ENCODE results near the gene ZC2HC1B. TPM values are rescaled to one million over a fixed set of nuclear protein-coding genes. Genes with fewer than 3 reads are reported as not detected.

Gene ZC2HC1B
- total RNA-seq, 4 donors from 2014 or later, result not detected

DNA sequence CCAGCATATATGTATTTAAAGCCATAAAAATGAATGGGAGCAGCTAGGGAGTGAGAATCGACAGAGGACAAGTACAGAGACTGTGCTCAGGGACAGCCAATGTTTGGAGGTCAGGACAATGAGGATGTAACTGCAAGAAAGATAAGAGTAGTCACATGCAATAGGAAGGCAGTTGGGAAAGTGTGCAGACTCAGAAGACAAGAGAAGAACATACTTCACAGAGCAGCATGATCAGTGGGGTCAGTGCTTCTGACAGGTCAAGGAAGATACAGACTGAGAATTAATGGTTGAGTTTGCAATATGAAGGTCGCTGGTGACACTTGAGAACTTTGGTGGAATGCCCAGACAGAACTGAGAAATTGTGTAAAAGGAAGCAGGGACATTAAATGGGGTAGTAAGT is 118.7 kb downstream of the ZC2HC1B start:
- no peak for DNase-seq
- 64 to 65% methylated on average over 2 of the region's 2 CpGs for WGBS, 2 donors (ENCODE audit: low coverage in 1 of 2)
- no peaks in the 10 kb centered on the region for H3K27me3 ChIP-seq
- TF ChIP-seq POLR2A (IDR thresholded peaks at IDR 0.05) (no peak), POLR2AphosphoS5 (IDR thresholded peaks at IDR 0.05) (no peak), EP300 (IDR thresholded peaks at IDR 0.05; ENCODE audit: low read depth) (no peak)
- TF ChIP-seq, protein P1, sequence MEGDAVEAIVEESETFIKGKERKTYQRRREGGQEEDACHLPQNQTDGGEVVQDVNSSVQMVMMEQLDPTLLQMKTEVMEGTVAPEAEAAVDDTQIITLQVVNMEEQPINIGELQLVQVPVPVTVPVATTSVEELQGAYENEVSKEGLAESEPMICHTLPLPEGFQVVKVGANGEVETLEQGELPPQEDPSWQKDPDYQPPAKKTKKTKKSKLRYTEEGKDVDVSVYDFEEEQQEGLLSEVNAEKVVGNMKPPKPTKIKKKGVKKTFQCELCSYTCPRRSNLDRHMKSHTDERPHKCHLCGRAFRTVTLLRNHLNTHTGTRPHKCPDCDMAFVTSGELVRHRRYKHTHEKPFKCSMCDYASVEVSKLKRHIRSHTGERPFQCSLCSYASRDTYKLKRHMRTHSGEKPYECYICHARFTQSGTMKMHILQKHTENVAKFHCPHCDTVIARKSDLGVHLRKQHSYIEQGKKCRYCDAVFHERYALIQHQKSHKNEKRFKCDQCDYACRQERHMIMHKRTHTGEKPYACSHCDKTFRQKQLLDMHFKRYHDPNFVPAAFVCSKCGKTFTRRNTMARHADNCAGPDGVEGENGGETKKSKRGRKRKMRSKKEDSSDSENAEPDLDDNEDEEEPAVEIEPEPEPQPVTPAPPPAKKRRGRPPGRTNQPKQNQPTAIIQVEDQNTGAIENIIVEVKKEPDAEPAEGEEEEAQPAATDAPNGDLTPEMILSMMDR (IDR thresholded peaks at IDR 0.05), result no peak
- intact Hi-C loops (cut with DNase I; ENCODE audit: low total_unique reads) (no loop called here), in situ Hi-C loops (cut with MboI; ENCODE audit: low pct_ligation_motif_present in 1 of 4, low pct_unique_long_range_greater_than_20kb in 1 of 4, low sequenced_read_pairs in 3 of 4) (no loop called here)
- H3K4me3 ChIP-seq, result no peak overlapping the region
- H3K4me1 ChIP-seq, result peaks cover 0 to 3% (median 2%) of the 10 kb centered on the region in 4 donors
- H3K9me3 ChIP-seq, result no peaks in the 10 kb centered on the region
- no peak overlapping the region for H3K27ac ChIP-seq
- no peaks in the 10 kb centered on the region for H3K36me3 ChIP-seq

DNA sequence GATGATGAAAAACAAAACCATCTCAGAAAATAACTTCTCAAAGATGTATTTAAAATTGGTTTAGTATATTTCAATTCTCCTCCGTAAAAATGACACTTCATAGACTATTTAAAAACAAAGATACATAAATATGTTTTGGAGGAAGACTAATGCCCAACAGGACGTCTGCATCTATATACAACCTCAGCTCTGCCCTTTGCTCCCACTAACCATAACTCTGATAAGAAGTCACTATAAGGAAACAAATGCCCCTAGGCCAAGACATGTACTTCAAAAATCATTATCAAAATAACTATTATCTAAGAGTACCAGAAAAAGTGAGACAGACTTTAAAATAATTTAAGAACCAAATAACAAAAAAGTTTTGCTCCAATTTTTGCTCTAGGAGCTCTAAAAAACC is 120.4 kb downstream of the ZC2HC1B start:
- no peak for DNase-seq

DNA sequence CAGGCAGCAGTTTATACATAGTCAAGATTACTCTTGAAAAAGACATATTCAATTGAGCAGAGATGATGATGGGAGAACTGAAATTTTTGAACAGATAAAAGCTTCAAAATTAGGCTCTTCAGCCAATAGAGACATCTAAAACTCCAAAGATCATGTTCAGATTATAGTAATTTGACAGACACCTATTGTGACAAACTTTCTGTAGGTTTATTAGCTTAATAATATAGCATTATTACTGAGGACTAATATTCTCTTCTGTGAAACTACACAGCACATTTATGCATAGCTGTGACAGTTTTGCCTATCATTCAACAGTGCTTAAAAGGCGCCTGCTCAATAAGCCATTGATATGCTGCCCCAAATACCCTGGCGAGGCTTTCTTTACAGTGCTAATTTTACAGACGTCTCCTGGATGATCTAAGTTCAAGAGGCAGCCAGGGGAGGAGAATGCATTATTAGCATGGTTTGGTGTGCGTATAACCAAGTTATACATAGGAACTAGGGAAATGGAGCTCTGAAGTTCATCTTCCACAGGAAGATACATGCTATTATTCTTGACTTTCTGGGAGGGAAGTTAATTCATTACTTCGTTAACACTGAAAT is 122.3 kb downstream of the ZC2HC1B start:
- in situ Hi-C loops (cut with MboI; ENCODE audit: low pct_ligation_motif_present in 1 of 4, low pct_unique_long_range_greater_than_20kb in 1 of 4, low sequenced_read_pairs in 3 of 4), result no loop called here
- H3K4me1 ChIP-seq, result peaks cover 0 to 3% (median 2%) of the 10 kb centered on the region in 4 donors
- no peaks in the 10 kb centered on the region for H3K36me3 ChIP-seq
- H3K4me3 ChIP-seq, result no peak overlapping the region
- H3K9me3 ChIP-seq, result no peaks in the 10 kb centered on the region
- H3K27ac ChIP-seq, result no peak overlapping the region
- no peak for TF ChIP-seq POLR2A (IDR thresholded peaks at IDR 0.05)
- TF ChIP-seq, protein P1 (IDR thresholded peaks at IDR 0.05), result no peak
- no peak for TF ChIP-seq POLR2AphosphoS5 (IDR thresholded peaks at IDR 0.05)
- TF ChIP-seq EP300 (IDR thresholded peaks at IDR 0.05; ENCODE audit: low read depth), result no peak
- 86 to 87% methylated on average over 5 of the region's 5 CpGs for WGBS, 2 donors (ENCODE audit: low coverage in 1 of 2)
- H3K27me3 ChIP-seq, result no peaks in the 10 kb centered on the region
- DNase-seq, result no peak
- intact Hi-C loops (cut with DNase I; ENCODE audit: low total_unique reads), result no loop called here

More for the DNA sequence above, 120.4 kb downstream of the ZC2HC1B start:
- H3K4me1 ChIP-seq, result peaks cover 0 to 3% (median 2%) of the 10 kb centered on the region in 4 donors
- H3K27ac ChIP-seq, result no peak overlapping the region
- TF ChIP-seq POLR2A (IDR thresholded peaks at IDR 0.05) (no peak), POLR2AphosphoS5 (IDR thresholded peaks at IDR 0.05) (no peak), EP300 (IDR thresholded peaks at IDR 0.05; ENCODE audit: low read depth) (no peak)
- TF ChIP-seq, protein P1 (IDR thresholded peaks at IDR 0.05), result no peak
- no peaks in the 10 kb centered on the region for H3K9me3 ChIP-seq
- H3K4me3 ChIP-seq, result no peak overlapping the region
- H3K36me3 ChIP-seq, result no peaks in the 10 kb centered on the region
- WGBS, 2 donors (ENCODE audit: low coverage in 1 of 2), result 37 to 51% methylated on average over 2 of the region's 2 CpGs
- in situ Hi-C loops (cut with MboI; ENCODE audit: low pct_ligation_motif_present in 1 of 4, low pct_unique_long_range_greater_than_20kb in 1 of 4, low sequenced_read_pairs in 3 of 4) (no loop called here), intact Hi-C loops (cut with DNase I; ENCODE audit: low total_unique reads) (no loop called here)
- H3K27me3 ChIP-seq, result no peaks in the 10 kb centered on the region

Small RNAs within 50 kb of the gene (small RNA-seq; reads per million reads assigned to genes)
- 0 reads per million in 4 donors for gene ZC2HC1B

Other genes starting within 250 kb of the ZC2HC1B start
- 10 to 100 TPM; 38.6 to 56.8 (median 48.7) TPM for gene PHACTR2, start 186.5 kb upstream of the ZC2HC1B start, total RNA-seq
- 10 to 100 TPM in 1 of 4 donors, 1 to 10 TPM in 2, under 1 TPM in 1; 0.80 to 13.2 (median 4.1) TPM for gene LTV1, start 21.1 kb upstream of the ZC2HC1B start, total RNA-seq
- 100 to 1,000 TPM in 1 of 4 donors, 10 to 100 TPM in 3; 45.3 to 133 (median 50.4) TPM for gene PLAGL1, start 143.8 kb downstream of the ZC2HC1B start, total RNA-seq
- 100 to 1,000 TPM in 2 of 4 donors, 10 to 100 TPM in 2; 60.2 to 187 (median 101) TPM for gene SF3B5, start 231.1 kb downstream of the ZC2HC1B start, total RNA-seq

Data from transverse colon (tissue), 4 donors.